ENCODE data around the gene PRKN.

The PRKN gene

GRCh38 chr6:162671580-162672165 is 55.9 kb downstream of the PRKN start:
- no peak for DNase-seq

GRCh38 chr6:162670345-162670744 is 57.2 kb downstream of the PRKN start:
- DNase-seq, result no peak

GRCh38 chr6:162666246-162666645 is 61.3 kb downstream of the PRKN start:
- no peak for DNase-seq

GRCh38 chr6:162653808-162654207 is 73.8 kb downstream of the PRKN start:
- DNase-seq, result no peak

DNA sequence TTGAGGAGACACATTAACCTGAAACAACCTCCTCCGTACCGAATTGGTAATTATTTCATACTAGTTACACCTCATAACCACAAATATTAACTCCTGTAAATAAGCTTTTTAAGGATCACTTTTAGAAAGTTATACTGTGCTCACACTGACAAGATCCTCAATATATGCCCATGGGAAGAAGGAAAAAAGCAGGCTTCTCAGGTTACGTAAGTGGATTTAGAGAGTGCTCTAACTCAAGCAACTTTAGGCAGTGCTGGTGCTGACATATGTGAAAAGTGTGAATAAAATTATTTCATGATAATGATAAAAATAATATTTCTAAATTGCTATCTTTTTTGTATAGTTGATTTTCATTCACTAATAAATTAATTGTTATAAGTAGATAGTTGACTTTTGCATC is 76.1 kb downstream of the PRKN start:
- no peak for DNase-seq

DNA sequence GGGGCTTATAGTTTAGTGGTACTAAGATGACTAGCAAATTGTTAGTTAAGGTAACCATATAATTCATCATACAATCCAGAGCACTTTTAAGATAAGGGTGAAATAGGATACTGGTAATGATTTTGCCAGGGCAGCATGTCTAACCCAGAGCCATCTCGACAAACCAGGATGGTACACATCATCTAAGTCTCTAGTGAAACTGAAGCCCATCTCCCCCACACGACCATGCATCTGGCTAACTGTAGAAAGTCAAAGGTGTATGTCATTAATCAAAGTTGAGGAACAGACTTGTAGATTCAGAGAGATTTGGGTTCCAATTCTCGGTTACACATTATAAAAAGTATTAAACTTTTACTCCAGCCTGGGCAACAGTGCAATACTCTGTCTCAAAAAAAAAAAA is 78.3 kb downstream of the PRKN start:
- no peak for DNase-seq

DNA sequence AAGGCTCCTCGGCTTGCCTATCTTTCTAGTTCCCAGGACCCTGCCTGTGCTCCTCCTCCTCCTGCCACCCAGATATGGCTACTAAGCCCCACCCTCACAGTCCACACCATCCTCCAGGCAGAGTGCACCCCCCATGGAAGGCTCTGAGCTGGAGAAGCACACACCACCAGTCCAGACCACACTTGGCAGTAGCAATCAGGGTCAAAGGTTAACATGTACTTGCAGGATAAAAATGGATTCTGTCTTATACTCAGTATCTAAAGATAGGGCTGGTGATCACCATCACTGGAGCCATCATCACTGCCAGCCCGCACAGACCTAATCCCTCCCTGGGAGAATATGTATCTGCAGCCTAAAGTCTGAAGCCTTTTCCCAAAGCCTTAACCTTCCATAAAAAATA is 83.4 kb downstream of the PRKN start:
- DNase-seq, result no peak

DNA sequence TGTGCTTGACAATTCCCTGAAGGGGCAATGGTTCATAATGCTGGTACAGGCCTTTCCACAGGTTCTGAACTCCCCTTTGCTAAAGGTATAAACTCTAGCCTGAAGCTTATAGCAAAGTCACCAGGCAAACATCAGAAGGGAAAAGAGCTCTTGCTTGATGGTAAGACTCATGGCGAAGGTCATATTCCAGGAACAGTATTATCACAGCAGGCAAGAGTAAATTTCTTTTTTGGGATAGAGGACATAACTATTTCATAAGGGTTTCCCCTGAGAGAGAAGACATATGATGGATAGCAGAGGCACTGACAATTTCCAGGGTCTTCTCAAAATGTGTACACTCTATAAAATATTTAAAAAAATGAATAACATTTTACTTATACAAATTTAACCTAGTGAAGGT is 86.8 kb downstream of the PRKN start:
- no peak for DNase-seq

GRCh38 chr6:162639951-162640350 is 87.6 kb downstream of the PRKN start:
- DNase-seq, result no peak

GRCh38 chr6:162638931-162639574 is 88.5 kb downstream of the PRKN start:
- no peak for DNase-seq

DNA sequence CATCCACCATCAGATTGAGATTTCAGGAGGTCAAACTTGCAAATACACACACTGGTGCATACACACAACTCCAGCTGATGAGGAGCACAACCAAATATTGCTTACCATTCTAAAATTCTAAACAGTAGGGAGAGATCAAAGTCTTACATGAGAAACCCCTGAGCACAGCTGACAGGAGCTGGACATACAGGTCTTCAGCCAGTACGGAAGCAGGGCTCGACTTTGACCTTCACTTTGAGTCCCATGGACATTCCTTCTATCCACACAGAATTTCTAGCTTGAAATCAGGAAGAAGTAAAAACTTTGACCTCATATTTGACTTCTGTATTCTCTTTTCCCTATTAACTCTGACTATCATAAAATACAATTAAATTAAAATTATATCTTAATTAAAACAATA is 90.2 kb downstream of the PRKN start:
- no peak for DNase-seq

GRCh38 chr6:162636167-162636566 is 91.4 kb downstream of the PRKN start:
- no peak for DNase-seq

- no peak for DNase-seq
Measured at GRCh38 chr6:162631546-162631945, 96.0 kb downstream of the PRKN start.

DNA sequence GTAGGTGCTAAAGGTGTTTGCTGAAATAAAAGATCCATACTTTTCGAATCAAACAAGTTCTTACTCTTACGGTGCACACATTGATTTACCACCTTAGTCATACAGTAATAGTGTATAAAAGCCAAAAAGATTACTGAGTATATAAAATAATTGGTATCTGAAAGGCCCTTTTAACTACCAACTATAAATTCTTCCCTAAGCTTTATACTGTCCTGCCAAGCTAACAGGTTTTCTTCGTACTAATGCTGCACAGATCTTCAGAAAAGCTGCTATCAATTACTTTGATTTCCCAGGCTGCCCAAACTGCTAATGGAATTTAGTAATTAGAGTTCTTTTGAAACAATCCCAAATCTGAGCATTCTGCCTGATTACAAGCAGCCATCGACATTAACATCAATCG is 97.5 kb downstream of the PRKN start:
- DNase-seq, result no peak

DNA sequence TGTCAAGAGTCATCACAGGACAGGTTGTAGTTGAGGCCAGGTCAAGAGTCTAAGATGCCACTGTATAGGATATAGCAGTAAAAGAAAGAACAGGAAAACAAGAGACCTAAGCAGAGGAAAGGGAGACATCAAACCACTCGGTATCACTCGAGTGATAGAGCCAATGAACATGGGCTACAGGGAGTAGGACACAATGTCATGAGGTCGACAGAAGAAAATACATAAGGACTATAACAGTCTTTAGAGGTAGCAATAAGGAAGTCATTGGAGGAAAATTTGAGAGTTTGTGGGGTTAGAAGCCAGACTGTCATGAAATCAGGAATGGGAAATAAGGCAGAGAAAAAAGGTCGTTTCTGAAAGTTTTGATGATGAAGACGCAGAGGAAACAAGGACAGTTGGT is 99.7 kb downstream of the PRKN start:
- no peak for DNase-seq

DNA sequence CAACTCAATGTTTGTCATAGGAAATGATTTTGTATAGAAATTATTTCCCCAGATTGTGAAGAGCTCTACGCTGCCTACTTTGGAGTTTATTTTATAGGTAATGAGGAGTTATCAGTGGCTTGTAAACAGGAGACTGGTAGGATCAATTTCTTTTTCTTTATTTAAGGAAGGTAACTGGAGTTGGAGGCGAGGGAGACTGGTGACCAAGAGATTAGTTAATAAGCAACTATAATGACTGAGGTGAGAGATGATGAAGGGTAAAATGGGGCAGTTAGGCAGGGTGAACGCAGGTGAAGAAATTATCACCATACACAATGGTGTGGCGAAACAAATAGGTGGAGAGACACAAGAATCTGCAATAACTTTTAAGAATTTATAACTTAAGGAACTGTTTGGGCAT is 100.2 kb downstream of the PRKN start:
- no peak for DNase-seq

- no peak for DNase-seq
Measured at GRCh38 chr6:162626869-162627268, 100.7 kb downstream of the PRKN start.

DNA sequence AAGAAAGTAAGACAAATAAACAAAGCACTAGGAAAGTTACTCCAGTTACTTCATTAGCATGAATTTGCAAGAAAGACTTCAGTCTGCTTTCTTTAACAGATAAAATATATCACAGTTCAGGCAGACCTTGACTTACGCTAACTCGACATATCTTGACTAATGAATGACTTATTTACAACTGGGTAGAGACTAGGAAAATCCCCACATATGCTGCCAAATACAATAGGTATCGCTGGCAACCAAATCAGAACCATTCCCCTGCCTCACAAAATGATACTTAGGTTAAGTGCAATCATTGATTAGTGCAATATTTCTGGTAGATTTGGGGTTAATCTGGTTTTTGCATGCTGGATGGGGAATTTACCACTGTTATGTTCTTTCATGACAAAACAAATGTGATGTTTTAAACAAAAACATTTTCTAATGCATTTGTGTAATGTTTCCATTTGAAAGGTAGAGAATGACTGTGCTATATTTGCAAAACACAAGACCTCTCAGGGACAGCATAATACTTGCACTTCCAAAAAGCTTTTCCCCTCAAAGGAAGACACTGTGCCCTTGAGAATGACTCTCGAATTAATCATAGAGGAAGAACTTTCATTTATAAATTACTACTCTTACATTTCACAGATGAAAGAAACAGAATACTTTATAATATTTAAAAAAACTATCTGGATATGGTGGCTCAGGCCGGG is 101.6 kb downstream of the PRKN start:
- DNase-seq, result no peak

DNA sequence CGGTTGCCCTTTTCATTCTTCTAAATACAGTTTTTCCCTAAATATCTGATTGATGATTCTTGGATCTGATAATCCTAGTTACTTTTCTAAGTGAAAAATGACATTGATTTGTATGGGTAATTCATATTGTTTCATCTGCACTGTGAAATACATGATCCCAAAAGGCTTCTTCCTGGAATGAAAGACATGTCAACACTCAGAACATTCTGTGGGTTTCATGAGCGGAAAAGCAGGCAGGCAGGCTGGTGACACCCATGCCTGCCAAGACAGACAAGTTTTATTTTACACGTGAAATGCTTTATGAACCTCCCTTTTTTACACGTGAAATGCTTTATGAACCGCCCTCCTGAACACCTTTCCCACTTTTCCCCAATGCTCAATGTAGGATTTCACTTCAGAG is 105.0 kb downstream of the PRKN start:
- DNase-seq, result no peak

GRCh38 chr6:162621246-162621645 is 106.3 kb downstream of the PRKN start:
- DNase-seq, result no peak

- DNase-seq, result no peak
Measured at GRCh38 chr6:162620073-162620472, 107.5 kb downstream of the PRKN start.

DNA sequence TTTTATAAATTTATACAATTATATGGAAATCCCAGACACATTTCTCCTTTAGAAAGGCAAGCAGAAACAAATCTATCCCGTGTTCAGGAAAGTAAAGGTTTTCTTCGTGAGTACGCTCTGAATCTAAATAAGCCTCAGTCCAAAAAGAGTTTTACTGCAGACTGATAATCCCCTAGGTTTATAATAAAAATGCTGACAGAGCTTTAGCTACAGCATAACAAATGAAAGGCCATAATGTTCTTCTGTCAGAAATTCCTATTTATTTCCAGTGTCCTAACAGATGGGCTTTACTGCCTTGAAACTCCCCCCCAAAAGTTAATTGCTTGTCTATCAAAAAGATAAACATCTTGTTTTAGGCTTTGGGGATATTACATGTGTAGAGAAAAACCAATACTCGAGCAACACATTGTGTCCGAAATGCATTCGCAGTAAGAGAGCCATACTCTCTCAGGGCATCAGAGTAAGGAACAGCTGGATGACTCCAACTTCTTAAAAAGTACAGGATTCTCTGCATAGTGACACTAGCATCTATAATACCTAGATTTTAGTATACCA is 109.0 kb downstream of the PRKN start:
- DNase-seq, result no peak

DNA sequence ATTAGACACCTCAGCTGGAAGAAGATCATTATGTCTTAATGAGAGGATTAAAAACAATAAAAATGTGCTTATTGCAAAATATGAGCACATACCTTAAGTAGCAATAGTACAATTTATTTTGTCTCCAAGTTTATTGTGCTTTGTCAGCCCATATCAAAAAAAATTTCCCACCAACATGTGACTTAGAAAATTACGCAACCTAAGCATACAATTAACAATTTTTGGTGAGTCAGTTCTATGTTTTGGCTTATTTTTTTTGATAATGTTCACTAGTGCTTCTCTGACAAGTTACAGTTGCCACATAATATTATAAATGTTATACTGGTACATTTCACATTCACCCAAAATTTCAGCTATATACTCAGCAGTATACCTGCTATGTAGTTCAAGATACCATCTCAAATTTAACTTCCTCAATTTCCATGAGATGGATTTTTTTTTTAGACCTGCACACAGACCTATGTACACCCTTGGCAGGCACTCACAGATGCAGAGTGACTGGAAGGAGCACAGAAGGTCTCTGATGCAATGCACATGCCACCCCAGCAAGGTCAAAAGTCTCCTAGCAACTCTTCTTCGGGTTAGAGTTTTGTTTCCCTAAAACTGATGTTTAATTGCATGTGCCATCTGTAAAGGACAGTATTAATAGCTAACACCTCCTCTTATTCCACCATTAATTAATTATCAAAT is 112.4 kb downstream of the PRKN start:
- no peak for DNase-seq

- no peak for DNase-seq
Measured at GRCh38 chr6:162613310-162613709, 114.3 kb downstream of the PRKN start.
